ENCODE results near the gene ANKRD18A. TPM values are rescaled to one million over a fixed set of nuclear protein-coding genes. Genes with fewer than 3 reads are reported as not detected.
"Not testable (repeated sequence)": the region's sequence is repeated elsewhere in the genome, so short reads cannot be mapped to it uniquely, and the experiment has no call there.

Gene ANKRD18A
- total RNA-seq, 1 experiment from 2014 or later = 14.4 TPM

GRCh38 chr9:38540535-38540934 lies 79.9 kb downstream of the ANKRD18A start:
- not testable (repeated sequence) for H2AK5ac ChIP-seq (ENCODE audit: insufficient read length, low read length); H2BK120ac ChIP-seq (ENCODE audit: low read depth, low read length, poor library complexity, severe bottlenecking); H3K4me1 Mint-ChIP-seq; H2BK5ac ChIP-seq (ENCODE audit: insufficient read length, low read length); H4K91ac ChIP-seq (ENCODE audit: insufficient read length, low read depth, low read length); H3K23me2 ChIP-seq (ENCODE audit: insufficient read length, low read depth, low read length, poor library complexity, severe bottlenecking); H3K56ac ChIP-seq (ENCODE audit: insufficient read length, low read depth, low read length); H3K4me1 ChIP-seq (ENCODE audit: insufficient read depth, low read length); H3K23ac ChIP-seq (ENCODE audit: insufficient read length, low read depth, low read length); H3K9me3 ChIP-seq (ENCODE audit: control insufficient read depth, low read depth, low read length); H4K20me1 ChIP-seq (ENCODE audit: control insufficient read depth, insufficient read depth, insufficient read length); H3K9me3 Mint-ChIP-seq; H4K5ac ChIP-seq (ENCODE audit: insufficient read length, low read depth, low read length); H3K9ac ChIP-seq (ENCODE audit: extremely low read depth, insufficient read length, low read length); H2AFZ ChIP-seq (ENCODE audit: low read length); H3K18ac ChIP-seq (ENCODE audit: insufficient read length, low read depth, low read length); H2BK12ac ChIP-seq (ENCODE audit: insufficient read length, low read depth, low read length); H2BK20ac ChIP-seq (ENCODE audit: low read depth, low read length, poor library complexity, severe bottlenecking); H3K14ac ChIP-seq (ENCODE audit: insufficient read depth, low read length); H3K36me3 Mint-ChIP-seq (ENCODE audit: insufficient read depth in 1 of 3, low read depth in 3 of 3); H3K4me3 Mint-ChIP-seq; H3K79me1 ChIP-seq (ENCODE audit: insufficient read depth, low read depth, low read length, poor library complexity, severe bottlenecking); H3K79me2 ChIP-seq (ENCODE audit: insufficient read depth, low read length); DNase-seq; H3K27me3 ChIP-seq (ENCODE audit: insufficient read depth, low read length); H3K4ac ChIP-seq (ENCODE audit: low read depth, low read length); H2BK15ac ChIP-seq (ENCODE audit: low read depth, low read length); H4K8ac ChIP-seq (replicated peaks; ENCODE audit: insufficient read length, low read depth, low read length); H3T11ph ChIP-seq (ENCODE audit: low read length); H3K27me3 Mint-ChIP-seq (ENCODE audit: low read depth); H3K27ac ChIP-seq (ENCODE audit: insufficient read length, low read depth, low read length); H3K4me2 ChIP-seq (ENCODE audit: insufficient read depth, insufficient read length, low read length)
- peak overlapping the region in 1 of 3 experiments; percentile 44; a peak in 1 of 7 replicates for H3K27ac Mint-ChIP-seq
- WGBS (ENCODE audit: extremely low coverage, insufficient read length, low lambda C conversion rate) = no CpG with 5 or more reads among the region's 5 CpGs

Data from H9 (cell line).